Measurements from ENCODE around the gene CCDC188.
"Not testable (repeated sequence)": the region's sequence is repeated elsewhere in the genome, so short reads cannot be mapped to it uniquely, and the experiment has no call there.

Gene CCDC188

GRCh38 chr22:20169253-20169822, 18.5 kb upstream of the CCDC188 start:
- no peak for DNase-seq

GRCh38 chr22:20167643-20168322, 16.9 kb upstream of the CCDC188 start:
- no peak for DNase-seq

- DNase-seq: no peak
These were observed 15.8 kb upstream of the CCDC188 start for GRCh38 chr22:20166703-20167102.

GRCh38 chr22:20165913-20166312, 15.1 kb upstream of the CCDC188 start:
- DNase-seq: no peak

GRCh38 chr22:20165421-20165820, 14.6 kb upstream of the CCDC188 start:
- DNase-seq: no peak

- DNase-seq: no peak
These were observed 14.0 kb upstream of the CCDC188 start for GRCh38 chr22:20164863-20165262.

GRCh38 chr22:20160041-20160440, 9.2 kb upstream of the CCDC188 start:
- DNase-seq: no peak

- not testable (repeated sequence) for DNase-seq
These were observed 8.7 kb upstream of the CCDC188 start for GRCh38 chr22:20159531-20159930.

GRCh38 chr22:20159076-20159475, 8.2 kb upstream of the CCDC188 start:
- no peak for DNase-seq

GRCh38 chr22:20158391-20159036, 7.7 kb upstream of the CCDC188 start:
- no peak for DNase-seq

- DNase-seq: no peak
These were observed 6.8 kb upstream of the CCDC188 start for GRCh38 chr22:20157430-20158183.

- DNase-seq: peak; percentile 22
These were observed 6.0 kb upstream of the CCDC188 start for GRCh38 chr22:20156611-20157429.

GRCh38 chr22:20156042-20156389, 5.2 kb upstream of the CCDC188 start:
- DNase-seq: no peak

- no peak for DNase-seq
These were observed 4.6 kb upstream of the CCDC188 start for GRCh38 chr22:20155330-20156041.

GRCh38 chr22:20154602-20155187, 3.8 kb upstream of the CCDC188 start:
- DNase-seq: no peak

- DNase-seq: no peak
These were observed 3.1 kb upstream of the CCDC188 start for GRCh38 chr22:20153945-20154344.

GRCh38 chr22:20152464-20152890, 1.6 kb upstream of the CCDC188 start:
- no peak for DNase-seq

GRCh38 chr22:20151276-20151588, 377 bp upstream of the CCDC188 start:
- DNase-seq: no peak

- DNase-seq: no peak
These were observed 1.3 kb downstream of the CCDC188 start for GRCh38 chr22:20149257-20150250.

GRCh38 chr22:20148414-20148813, 2.4 kb downstream of the CCDC188 start:
- DNase-seq: no peak

All from amniotic stem cell (primary cell).